GM18507 (cell line): ENCODE data around the gene DNPEP.

Source experiments
- DNase-seq: peaks from one replicate; pipeline ENCODE4 v3.0.0; 2011; ENCODE audit warnings: low read depth; ENCODE audit not compliant: insufficient read length; ENCODE audit errors: extremely low spot score
- FAIRE-seq: peaks from 2 replicates; lab custom pipeline; 2011; peaks lifted over from hg19 to GRCh38; lab: Jason Lieb, UNC

DNPEP gene

DNA sequence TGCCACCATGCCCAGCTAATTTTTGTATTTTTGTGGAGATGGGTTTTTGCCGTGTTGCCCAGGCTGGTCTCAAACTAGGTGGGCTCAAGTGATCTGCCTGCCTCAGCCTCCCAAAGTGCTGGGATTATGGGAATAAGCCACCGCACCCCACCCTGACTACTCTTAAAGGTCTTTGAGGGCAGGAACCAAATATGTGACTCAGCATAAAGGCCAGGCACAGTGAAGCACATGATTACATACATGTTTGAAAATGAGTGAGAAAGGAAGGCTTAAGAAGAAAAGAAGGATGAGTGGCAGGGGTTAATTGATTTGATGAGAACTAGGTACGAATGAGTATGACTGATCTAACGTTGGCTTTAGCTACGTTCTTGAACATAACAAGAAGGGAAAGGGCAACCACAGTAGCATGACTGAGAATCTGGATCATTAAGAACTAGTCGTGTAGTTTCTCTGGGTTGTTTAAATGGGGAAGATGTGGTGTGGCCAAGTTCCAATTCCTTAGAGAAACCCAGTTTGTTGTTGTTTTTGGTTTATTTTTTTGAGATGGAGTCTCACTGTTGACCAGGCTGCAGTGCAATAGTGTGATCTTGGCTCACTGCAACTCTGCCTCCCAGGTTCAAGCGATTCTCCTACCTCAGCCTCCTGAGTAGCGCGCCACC lies 61.9 kb downstream of the DNPEP start:
- FAIRE-seq = no peak

DNA sequence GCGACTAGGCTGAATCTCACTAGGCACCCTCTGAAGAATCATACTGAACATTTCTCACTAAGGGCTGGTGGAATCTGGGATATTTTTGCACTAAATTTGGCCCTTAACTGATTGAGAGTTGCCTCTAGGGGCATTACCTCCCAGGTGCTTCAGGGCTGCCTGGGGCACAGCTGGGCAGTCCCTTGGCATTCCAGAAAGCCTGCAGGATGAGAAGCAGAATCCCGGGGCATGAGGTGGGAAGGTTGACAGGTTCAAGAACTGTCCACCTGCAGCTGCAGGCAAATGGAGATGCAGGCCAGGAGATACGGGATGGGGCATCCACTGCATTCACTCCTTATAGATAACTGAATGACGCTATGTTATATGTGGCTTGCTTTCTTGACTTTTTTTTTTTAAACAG lies 62.6 kb downstream of the DNPEP start:
- FAIRE-seq (no peak), DNase-seq (no peak)

More for the DNA sequence above, 61.9 kb downstream of the DNPEP start:
- no peak for DNase-seq

- no peak for FAIRE-seq
- no peak for DNase-seq
Observed at GRCh38 chr2:219323434-219323833, 64.3 kb downstream of the DNPEP start.
